Kidney epithelial cell (primary cell): ENCODE measurements around the gene CEBPB. TPM values are rescaled to one million over a fixed set of nuclear protein-coding genes. Genes with fewer than 3 reads are reported as not detected.
"Not testable (repeated sequence)": the region's sequence is repeated elsewhere in the genome, so short reads cannot be mapped to it uniquely, and the experiment has no call there.

Source experiments
- DNase-seq: peaks from one replicate; pipeline ENCODE4 v3.0.0-alpha.2; 2010; ENCODE audit warnings: low read depth
- H3K27me3 ChIP-seq: 2 replicates; pipeline ENCODE4 v1.6.0; 2011; ENCODE audit warnings: low read length; ENCODE audit not compliant: control insufficient read depth, insufficient read depth
- H3K36me3 ChIP-seq: 2 replicates; pipeline ENCODE4 v1.5.1; 2011; ENCODE audit warnings: low read length; ENCODE audit not compliant: control insufficient read depth, insufficient read depth
- H3K4me3 ChIP-seq: 2 replicates; pipeline ENCODE4 v1.5.1; 2011; ENCODE audit warnings: low read depth, mild to moderate bottlenecking, control low read depth, low read length
- CTCF ChIP-seq: IDR thresholded peaks from 2 replicates; pipeline ENCODE4 v1.5.1; 2011; ENCODE audit warnings: mild to moderate bottlenecking, moderate library complexity, low read length, control low read depth, inconsistent platforms; ENCODE audit not compliant: insufficient read depth, poor library complexity, severe bottlenecking
- total RNA-seq: library from RNA; depleted of rRNA; stranded (reverse); fragments of >200 nt; gene quantifications from 2 replicates; pipeline ENCODE4 v1.2.3, GENCODE V29; 2015

The CEBPB gene
- total RNA-seq, 1 donor from 2014 or later, result 105 TPM

DNA sequence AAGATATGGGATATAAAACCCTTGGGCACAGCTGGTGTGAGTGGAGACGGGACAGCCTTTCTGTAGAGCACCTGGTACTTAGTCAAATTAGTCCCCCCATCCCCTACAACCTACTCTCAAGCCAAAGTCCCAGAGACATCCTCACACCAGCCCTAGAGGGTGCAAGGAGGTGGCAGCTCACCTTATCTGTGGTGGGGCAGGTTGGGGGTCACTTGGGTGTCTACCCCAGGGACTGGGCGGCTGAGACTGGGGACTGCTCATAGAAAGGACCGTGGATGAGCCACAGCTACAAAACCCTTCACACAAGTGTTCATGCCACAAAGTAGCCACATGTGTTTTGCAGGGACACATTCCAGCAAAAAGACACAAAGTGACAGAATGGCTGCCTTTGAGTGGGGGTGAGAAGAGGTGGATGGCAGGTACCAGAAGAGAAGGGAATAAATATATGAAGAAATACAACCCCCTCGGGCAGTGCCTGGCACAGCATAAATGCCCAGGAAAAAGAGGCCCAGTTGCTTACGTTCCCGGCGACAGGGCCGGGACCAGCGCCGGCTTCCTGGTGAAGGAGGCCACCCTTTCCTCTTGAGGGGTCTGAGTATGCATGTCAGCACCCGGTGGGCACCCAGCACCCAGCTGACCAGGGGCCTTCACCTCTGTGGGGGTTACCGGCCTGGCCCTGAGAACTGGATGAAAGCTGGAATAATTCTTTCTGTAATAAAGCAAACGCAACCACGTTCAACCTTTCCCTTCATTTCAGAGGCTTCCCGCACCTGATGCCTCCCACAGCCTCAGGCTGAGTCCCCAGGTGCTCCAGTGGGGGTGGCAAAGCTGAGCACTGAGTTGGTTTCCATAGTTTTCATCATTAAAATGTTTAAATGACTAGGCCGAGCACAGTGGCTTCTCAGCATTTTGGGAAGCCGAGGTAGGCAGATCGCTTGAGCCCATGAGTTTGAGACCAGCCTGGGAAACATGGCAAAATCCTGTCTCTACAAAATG, 14.4 kb upstream of the CEBPB start:
- TF ChIP-seq CTCF, result no peak
- no peak overlapping the region for H3K4me3 ChIP-seq
- no peak for DNase-seq
- H3K36me3 ChIP-seq, result no peaks in the 10 kb centered on the region
- no peaks in the 10 kb centered on the region for H3K27me3 ChIP-seq

GRCh38 chr20:50178672-50179071, 12.0 kb upstream of the CEBPB start:
- not testable (repeated sequence) for H3K27me3 ChIP-seq, H3K4me3 ChIP-seq, H3K36me3 ChIP-seq, DNase-seq

DNA sequence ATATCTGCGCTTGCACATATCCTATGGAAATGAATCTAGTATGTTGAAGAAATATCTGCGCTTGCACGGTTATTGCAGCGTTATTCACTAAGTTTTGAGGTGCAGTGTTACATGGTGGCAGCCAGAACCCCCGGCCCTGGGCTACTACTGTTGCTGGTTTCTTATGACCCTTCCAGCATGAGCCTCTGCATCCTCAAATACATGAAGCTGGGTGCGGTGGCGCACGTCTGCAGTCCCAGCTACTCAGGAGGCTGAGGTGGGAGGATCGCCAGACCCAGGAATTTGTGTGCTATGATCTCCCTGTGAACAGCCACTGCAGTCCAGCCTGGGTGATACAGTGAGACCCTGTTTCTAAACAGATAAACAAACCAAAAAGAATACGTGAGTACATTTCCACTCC, 9.3 kb upstream of the CEBPB start:
- Histone ChIP-seq H3K27me3 (no peaks in the 10 kb centered on the region), H3K36me3 (no peaks in the 10 kb centered on the region), H3K4me3 (no peak overlapping the region)
- no peak for TF ChIP-seq CTCF
- no peak for DNase-seq

DNA sequence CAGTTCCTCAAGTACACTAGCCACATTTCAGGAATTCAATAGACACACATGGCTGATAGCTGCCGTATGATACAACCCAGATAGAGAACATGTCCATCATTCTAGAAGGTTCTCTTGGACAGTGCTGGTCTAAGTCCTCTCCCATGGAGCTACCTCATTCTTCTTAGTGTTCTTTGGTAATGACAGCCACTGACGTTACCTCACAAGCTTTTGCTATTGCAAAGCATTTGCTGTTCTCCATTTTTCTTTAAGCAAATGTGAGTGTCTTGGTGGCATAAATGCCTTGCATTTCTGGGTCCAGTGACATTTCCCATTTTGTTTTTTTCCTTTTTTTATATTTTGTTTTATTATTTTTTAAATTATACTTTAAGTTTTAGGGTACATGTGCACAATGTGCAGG, 8.3 kb upstream of the CEBPB start:
- Histone ChIP-seq H3K27me3 (no peaks in the 10 kb centered on the region), H3K4me3 (no peak overlapping the region), H3K36me3 (no peaks in the 10 kb centered on the region)
- no peak for TF ChIP-seq CTCF
- DNase-seq, result no peak

- no peaks in the 10 kb centered on the region for H3K27me3 ChIP-seq
- no peak for TF ChIP-seq CTCF
- no peak overlapping the region for H3K4me3 ChIP-seq
- no peak for DNase-seq
- no peaks in the 10 kb centered on the region for H3K36me3 ChIP-seq
These were observed 5.2 kb upstream of the CEBPB start for GRCh38 chr20:50185426-50185825.

GRCh38 chr20:50186151-50186885, 4.3 kb upstream of the CEBPB start:
- Histone ChIP-seq H3K27me3 (no peaks in the 10 kb centered on the region), H3K4me3 (no peak overlapping the region), H3K36me3 (no peaks in the 10 kb centered on the region)
- TF ChIP-seq CTCF, result peak; percentile 93
- DNase-seq, result no peak
